ENCODE measurements around the gene SFXN3.

- TF ChIP-seq CTCF (conservative IDR thresholded peaks at IDR 0.05; ENCODE audit: low read length) (no peak), EZH2phosphoT487 (IDR thresholded peaks at IDR 0.05; ENCODE audit: borderline replicate concordance, low read depth, low read length) (no peak)
Observed at GRCh38 chr10:101028446-101029337, 2.3 kb upstream of the SFXN3 start.

All from OCI-LY7 (cell line).